Epithelial cell of esophagus (primary cell): ENCODE results near the gene TSSC4.

Source experiments
- DNase-seq: peaks from one replicate; pipeline ENCODE4 v3.0.0; 2010; ENCODE audit warnings: low read depth
- H3K4me3 ChIP-seq: 2 replicates; pipeline ENCODE4 v1.5.1; 2011; ENCODE audit warnings: mild to moderate bottlenecking, low read length, control low read depth
- TF ChIP-seq, protein P1 (sequence below): IDR thresholded peaks from 2 replicates; pipeline ENCODE4 v1.5.1; 2011; ENCODE audit warnings: low read depth, mild to moderate bottlenecking, low read length, control low read depth, inconsistent platforms; ENCODE audit not compliant: insufficient read depth; ENCODE audit errors: missing control alignments

TSSC4 gene

DNA sequence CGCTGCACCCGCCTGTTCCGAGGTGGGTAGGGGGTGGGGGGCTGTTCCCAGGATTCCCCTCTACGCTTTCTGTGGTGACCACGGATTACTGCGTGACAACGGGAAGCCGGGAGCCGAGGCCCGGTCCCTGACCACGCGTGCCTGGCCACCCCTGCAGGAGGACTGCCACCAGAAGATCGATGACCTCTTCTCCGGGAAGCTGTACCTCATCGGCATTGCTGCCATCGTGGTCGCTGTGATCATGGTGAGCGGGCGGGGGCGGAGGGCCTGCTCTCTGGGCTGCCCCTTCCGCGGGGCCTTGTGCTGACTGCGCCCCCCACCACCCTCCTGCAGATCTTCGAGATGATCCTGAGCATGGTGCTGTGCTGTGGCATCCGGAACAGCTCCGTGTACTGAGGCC lies 4.1 kb upstream of the TSSC4 start:
- no peak for DNase-seq
- H3K4me3 ChIP-seq, result no peak overlapping the region
- TF ChIP-seq, protein P1, sequence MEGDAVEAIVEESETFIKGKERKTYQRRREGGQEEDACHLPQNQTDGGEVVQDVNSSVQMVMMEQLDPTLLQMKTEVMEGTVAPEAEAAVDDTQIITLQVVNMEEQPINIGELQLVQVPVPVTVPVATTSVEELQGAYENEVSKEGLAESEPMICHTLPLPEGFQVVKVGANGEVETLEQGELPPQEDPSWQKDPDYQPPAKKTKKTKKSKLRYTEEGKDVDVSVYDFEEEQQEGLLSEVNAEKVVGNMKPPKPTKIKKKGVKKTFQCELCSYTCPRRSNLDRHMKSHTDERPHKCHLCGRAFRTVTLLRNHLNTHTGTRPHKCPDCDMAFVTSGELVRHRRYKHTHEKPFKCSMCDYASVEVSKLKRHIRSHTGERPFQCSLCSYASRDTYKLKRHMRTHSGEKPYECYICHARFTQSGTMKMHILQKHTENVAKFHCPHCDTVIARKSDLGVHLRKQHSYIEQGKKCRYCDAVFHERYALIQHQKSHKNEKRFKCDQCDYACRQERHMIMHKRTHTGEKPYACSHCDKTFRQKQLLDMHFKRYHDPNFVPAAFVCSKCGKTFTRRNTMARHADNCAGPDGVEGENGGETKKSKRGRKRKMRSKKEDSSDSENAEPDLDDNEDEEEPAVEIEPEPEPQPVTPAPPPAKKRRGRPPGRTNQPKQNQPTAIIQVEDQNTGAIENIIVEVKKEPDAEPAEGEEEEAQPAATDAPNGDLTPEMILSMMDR, result no peak

- no peak overlapping the region for H3K4me3 ChIP-seq
- TF ChIP-seq, protein P1, result no peak
- DNase-seq, result no peak
Observed at GRCh38 chr11:2397005-2397404, 3.5 kb upstream of the TSSC4 start.

- TF ChIP-seq, protein P1, result no peak
- H3K4me3 ChIP-seq, result peak overlapping the region; percentile 75
- no peak for DNase-seq
Observed at GRCh38 chr11:2398664-2399355, 1.7 kb upstream of the TSSC4 start.

DNA sequence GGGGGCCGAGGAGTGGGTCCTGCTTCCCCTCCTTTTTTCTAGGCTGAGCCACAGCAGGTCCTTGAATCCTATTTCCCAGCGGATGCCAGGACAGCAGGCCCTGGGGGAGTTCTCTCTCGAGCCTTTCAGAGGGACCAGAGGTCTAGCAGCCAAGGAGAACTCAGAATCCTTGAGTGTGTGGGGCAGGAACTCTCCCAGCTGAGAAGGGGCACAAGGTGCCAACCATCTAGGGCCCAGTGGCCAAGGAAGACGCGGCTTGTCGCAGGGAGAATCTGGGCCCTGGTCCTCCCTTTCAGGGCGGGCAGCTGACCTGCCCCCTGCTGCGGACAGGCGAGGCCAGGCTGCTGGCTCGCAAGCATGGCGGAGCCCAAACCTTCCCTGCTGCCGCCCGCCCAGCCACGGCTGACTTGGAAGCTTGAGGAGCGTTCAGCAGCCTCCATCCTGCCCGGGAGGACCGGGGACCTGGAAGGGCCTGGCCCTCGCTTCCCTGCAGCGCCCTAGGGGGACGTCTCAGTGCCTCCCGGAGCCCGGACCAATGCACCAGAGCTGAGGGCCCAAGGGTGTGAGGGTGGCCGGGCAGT lies 972 bp upstream of the TSSC4 start:
- peak; percentile 27 for DNase-seq

GRCh38 chr11:2400762-2401435 lies 349 bp downstream of the TSSC4 start:
- H3K4me3 ChIP-seq, result peak overlapping the region; percentile 99
- DNase-seq, result no peak
- TF ChIP-seq, protein P1, result no peak

More for the DNA sequence above, 972 bp upstream of the TSSC4 start:
- TF ChIP-seq, protein P1, result no peak
- peak overlapping the region; percentile 75 for H3K4me3 ChIP-seq

DNA sequence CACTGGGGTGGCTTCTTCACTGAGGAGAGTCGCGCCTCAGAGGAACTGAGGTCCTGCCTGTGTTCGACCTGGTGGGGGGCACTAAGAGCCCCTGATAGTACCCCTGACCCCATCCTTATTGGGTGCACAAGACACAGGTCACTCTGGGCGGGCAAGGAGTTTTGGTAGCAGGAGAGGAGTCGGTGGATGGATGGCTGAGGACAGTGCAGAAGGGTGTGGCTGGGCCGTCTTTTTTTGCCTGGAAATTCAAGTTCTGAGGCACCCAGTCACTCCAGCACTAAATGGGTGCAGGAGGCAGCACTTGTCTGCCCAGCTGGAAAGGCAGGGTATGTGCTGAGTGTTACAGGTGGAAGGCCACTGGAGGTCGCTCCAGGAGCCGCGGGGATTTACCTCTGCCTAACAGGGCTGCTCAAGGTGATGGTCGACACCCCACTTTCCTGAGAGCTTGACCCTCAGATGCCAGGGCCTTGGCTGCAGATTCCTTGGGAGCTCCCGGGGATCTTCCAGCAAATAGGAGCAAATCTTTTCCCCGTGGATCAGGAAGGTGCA lies 960 bp downstream of the TSSC4 start:
- H3K4me3 ChIP-seq, result peak overlapping the region; percentile 99
- TF ChIP-seq, protein P1, result peak; percentile 29
- DNase-seq, result peak; percentile 49
